Peyer's patch (tissue), 4 donors: ENCODE data around the gene ATXN1. TPM values are rescaled to one million over a fixed set of nuclear protein-coding genes. Genes with fewer than 3 reads are reported as not detected.

Source experiments
- DNase-seq, 3 donors: peaks; one replicate each; pipeline ENCODE4 v3.0.0-alpha.2; 2017 to 2019
- H3K27ac ChIP-seq, 4 donors: fragments of 200-600 bp; sonication (generic); one replicate each; pipeline ENCODE4 v1.5.1; 2016 to 2019
- H3K27me3 ChIP-seq, 2 donors: fragments of 200-600 bp; sonication (generic); one replicate each; pipeline ENCODE4 v1.5.1; 2019
- H3K36me3 ChIP-seq, 3 donors: fragments of 200-600 bp; sonication (generic); one replicate each; pipeline ENCODE4 v1.5.1; 2016 to 2019
- H3K4me1 ChIP-seq, 4 donors: fragments of 200-600 bp; sonication (generic); one replicate each; pipeline ENCODE4 v1.5.1; 2016 to 2019
- H3K4me3 ChIP-seq, 4 donors: fragments of 200-600 bp; sonication (generic); 1 replicate in 3 of 4; 2 replicates in 1 of 4; pipeline ENCODE4 v1.5.1; 2016 to 2019; ENCODE audit warnings: mild to moderate bottlenecking in 1 of 4
- H3K9me3 ChIP-seq, 4 donors: fragments of 200-600 bp; sonication (generic); one replicate each; pipeline ENCODE4 v1.5.1; 2016 to 2019; ENCODE audit warnings: mild to moderate bottlenecking in 1 of 4
- POLR2A ChIP-seq, 2 donors: fragments of 450-650 bp; IDR thresholded peaks; one replicate each; pipeline ENCODE4 v1.5.1; 2017; ENCODE audit warnings: antibody characterized with exemption in 2 of 2, mild to moderate bottlenecking in 2 of 2, moderate library complexity in 2 of 2
- total RNA-seq, 4 donors: library from RNA; depleted of rRNA; stranded (reverse); fragments of >200 nt; gene quantifications; one replicate each; pipeline ENCODE4 v1.1.0, GENCODE V29; 2016
- TF ChIP-seq, protein P1 (sequence below), 6 experiments: fragments of 450-650 bp in 4 of 6; fragments of 200-600 bp in 2 of 6; sonication (generic) in 1 of 6; IDR thresholded peaks; one replicate each; pipeline ENCODE4 v1.5.1; 2017 to 2019; ENCODE audit warnings: antibody characterized with exemption in 6 of 6, mild to moderate bottlenecking in 3 of 6, moderate library complexity in 1 of 6

ATXN1 gene
- total RNA-seq, 4 donors from 2014 or later, result 34.7 to 48.5 (median 43.1) TPM

DNA sequence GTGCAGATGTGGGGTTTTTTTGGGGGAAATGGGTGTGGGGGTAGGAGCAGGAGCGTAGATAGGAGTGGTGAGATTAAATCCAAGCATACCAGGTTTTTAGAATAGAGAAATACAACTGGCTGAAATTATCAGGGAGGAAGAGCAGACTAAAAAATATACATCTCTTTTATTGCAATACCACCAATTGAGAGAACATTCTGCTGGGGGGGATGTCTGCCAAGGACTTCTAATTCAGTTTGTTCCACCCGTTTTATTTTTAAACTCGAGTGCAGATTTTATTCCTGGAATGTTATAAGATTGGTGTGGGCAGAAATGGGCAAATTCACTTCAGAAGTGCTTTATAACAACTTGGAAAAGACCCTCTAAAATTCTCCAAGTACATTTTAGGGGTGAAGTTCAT lies 330.2 kb downstream of the ATXN1 start:
- peaks cover 0 to 11% (median 4%) of the 10 kb centered on the region in 4 donors for H3K4me1 ChIP-seq
- no peaks in the 10 kb centered on the region for H3K9me3 ChIP-seq
- TF ChIP-seq, protein P1, sequence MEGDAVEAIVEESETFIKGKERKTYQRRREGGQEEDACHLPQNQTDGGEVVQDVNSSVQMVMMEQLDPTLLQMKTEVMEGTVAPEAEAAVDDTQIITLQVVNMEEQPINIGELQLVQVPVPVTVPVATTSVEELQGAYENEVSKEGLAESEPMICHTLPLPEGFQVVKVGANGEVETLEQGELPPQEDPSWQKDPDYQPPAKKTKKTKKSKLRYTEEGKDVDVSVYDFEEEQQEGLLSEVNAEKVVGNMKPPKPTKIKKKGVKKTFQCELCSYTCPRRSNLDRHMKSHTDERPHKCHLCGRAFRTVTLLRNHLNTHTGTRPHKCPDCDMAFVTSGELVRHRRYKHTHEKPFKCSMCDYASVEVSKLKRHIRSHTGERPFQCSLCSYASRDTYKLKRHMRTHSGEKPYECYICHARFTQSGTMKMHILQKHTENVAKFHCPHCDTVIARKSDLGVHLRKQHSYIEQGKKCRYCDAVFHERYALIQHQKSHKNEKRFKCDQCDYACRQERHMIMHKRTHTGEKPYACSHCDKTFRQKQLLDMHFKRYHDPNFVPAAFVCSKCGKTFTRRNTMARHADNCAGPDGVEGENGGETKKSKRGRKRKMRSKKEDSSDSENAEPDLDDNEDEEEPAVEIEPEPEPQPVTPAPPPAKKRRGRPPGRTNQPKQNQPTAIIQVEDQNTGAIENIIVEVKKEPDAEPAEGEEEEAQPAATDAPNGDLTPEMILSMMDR (IDR thresholded peaks at IDR 0.05), result no peak
- TF ChIP-seq POLR2A (IDR thresholded peaks at IDR 0.05), result no peak
- no peak overlapping the region for H3K27ac ChIP-seq
- H3K4me3 ChIP-seq, result no peak overlapping the region
- no peaks in the 10 kb centered on the region for H3K27me3 ChIP-seq
- H3K36me3 ChIP-seq, result no peaks in the 10 kb centered on the region
- no peak for DNase-seq

DNA sequence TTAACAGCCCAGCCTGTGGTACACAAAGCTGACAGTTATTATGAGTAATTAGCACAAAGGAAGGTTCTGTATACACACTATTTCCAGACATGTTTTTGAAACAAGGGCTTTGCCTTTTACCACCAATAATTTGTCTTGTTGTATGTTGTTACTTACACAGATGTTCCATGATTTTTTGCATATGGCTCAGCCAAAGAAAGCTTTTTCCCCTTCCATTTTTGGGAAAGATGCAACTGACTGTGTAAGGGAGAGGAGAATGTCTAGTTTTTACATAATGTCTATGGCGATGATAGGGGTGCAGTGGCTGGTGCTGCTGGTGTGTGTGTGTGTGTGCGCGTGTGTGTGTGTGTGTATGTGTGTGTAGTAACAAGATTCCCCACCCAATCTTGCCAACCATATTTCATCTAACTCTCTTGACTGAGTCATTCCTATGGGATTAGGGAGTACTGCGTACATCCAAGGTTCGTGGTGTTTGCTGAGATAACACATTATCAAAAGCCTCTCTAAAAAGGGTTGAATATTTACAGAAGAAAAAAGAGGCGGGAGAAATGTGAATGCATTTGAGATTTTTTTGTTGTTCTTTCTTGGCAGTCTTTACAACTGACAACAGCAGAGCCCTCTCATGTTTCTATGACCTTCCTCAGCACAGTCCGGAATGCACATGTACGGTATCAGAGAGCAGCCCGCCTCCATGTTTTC lies 330.7 kb downstream of the ATXN1 start:
- no peaks in the 10 kb centered on the region for H3K27me3 ChIP-seq
- no peaks in the 10 kb centered on the region for H3K9me3 ChIP-seq
- H3K36me3 ChIP-seq, result no peaks in the 10 kb centered on the region
- H3K4me1 ChIP-seq, result peaks cover 0 to 11% (median 4%) of the 10 kb centered on the region in 4 donors
- no peak for DNase-seq
- TF ChIP-seq, protein P1 (IDR thresholded peaks at IDR 0.05), result no peak
- TF ChIP-seq POLR2A (IDR thresholded peaks at IDR 0.05), result no peak
- no peak overlapping the region for H3K27ac ChIP-seq
- no peak overlapping the region for H3K4me3 ChIP-seq

DNA sequence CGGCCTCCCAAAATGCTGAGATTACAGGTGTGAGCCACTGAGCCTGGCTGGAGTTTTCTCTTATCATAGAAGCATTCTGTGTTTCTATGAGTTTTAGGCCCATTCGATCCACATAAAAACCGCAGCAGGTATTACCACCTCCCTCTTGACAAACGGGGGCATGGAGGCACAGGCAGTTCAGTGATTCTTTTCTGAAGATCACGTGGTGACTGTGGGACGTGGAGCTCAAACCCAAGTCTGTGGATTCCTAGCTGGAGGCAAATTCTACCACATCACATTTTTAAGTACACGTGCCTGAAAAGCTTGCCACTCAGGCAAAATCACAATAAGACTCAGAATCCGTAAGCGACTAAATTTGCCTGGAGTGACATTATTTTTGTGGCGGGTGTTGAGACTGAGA lies 331.6 kb downstream of the ATXN1 start:
- Histone ChIP-seq H3K36me3 (no peaks in the 10 kb centered on the region), H3K27ac (no peak overlapping the region), H3K9me3 (no peaks in the 10 kb centered on the region), H3K4me3 (no peak overlapping the region), H3K27me3 (no peaks in the 10 kb centered on the region), H3K4me1 (peaks cover 0 to 11% (median 4%) of the 10 kb centered on the region in 4 donors)
- TF ChIP-seq POLR2A (IDR thresholded peaks at IDR 0.05), result no peak
- no peak for DNase-seq

DNA sequence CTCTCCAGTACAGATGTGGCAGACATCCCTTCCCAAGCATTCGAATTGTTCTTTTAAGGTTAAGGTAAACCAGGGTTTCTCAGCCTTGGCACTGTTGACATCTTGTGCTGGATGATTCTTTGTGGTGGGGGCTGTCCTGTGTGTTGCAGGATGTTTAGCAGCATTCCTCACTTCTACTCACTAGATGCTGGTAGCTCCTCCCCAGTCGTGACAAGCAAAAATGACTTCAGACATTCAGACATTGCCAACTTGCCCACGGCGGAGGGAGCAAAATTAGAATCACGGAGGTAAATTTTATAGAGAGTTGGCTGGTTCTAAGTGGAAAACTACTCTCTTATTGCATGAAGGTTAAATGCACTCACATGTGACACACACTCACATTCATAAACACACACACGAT lies 334.1 kb downstream of the ATXN1 start:
- no peaks in the 10 kb centered on the region for H3K27me3 ChIP-seq
- no peak for TF ChIP-seq POLR2A (IDR thresholded peaks at IDR 0.05)
- TF ChIP-seq, protein P1 (IDR thresholded peaks at IDR 0.05), result no peak

DNA sequence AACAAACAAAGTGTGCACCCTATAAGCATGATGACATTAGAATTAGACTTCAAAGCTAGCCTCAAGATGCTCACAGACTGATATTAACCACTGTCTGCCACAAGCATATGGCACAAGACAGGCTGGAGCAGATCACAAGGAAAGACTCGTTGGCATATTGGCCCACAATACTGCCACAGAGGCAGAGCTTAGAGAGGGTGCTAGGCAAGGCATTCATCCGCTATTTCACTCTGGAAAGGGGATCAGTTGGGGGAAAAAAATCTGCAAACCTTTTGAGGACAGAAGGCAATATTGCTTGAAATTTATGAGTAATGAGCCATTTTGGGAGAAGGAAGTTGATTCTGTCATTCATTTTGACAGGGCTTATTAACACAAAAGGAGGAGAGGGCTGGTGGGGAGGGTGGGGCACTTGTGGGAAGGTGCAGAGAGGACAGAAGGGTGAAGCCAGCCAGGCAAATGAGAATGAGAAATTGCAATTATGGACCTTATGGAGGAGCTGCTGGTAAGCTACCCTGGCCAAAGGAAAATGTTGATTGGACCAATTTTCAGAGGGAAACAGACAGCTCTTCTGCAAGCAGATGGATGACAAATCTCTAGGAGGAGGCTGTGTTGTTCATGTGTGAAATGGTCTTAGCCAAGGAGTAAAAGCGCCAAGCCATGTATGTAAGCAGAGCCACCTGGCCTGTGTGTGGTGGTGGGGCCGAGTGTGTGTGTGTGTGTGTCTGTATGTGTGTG lies 335.2 kb downstream of the ATXN1 start:
- H3K27me3 ChIP-seq, result no peaks in the 10 kb centered on the region
- H3K4me3 ChIP-seq, result no peak overlapping the region
- H3K4me1 ChIP-seq, result peaks cover 0 to 16% (median 10%) of the 10 kb centered on the region in 4 donors
- H3K36me3 ChIP-seq, result no peaks in the 10 kb centered on the region
- TF ChIP-seq, protein P1 (IDR thresholded peaks at IDR 0.05), result no peak
- no peak for TF ChIP-seq POLR2A (IDR thresholded peaks at IDR 0.05)
- DNase-seq, result no peak
- H3K9me3 ChIP-seq, result no peaks in the 10 kb centered on the region
- H3K27ac ChIP-seq, result no peak overlapping the region

More for the DNA sequence above, 334.1 kb downstream of the ATXN1 start:
- no peak for DNase-seq
- Histone ChIP-seq H3K4me1 (peaks cover 0 to 15% (median 6%) of the 10 kb centered on the region in 4 donors), H3K27ac (no peak overlapping the region), H3K36me3 (no peaks in the 10 kb centered on the region), H3K9me3 (no peaks in the 10 kb centered on the region), H3K4me3 (no peak overlapping the region)

DNA sequence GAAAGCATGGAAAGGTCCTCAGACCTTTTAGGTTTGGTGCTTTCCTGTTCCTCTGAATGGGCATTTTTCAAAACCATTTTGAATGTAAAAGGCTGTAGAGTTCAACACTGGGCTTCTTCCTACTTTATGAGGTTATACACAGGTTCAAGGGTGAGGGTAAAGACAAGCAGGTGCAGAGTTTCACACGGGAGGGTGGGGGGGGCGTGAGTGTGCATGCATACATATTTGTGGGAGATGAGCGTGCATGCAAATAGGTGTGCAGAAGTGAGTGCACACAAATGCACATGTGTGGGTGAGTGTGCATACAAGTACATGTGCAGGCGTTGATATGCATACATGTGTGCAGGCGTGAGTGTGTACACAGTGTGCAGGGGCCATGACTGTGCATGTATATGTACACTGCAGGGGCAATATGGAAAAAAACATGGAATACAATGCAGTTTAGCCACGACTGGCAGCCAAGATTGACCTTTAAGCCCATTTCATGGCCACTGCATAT lies 339.7 kb downstream of the ATXN1 start:
- DNase-seq, result no peak
- H3K27me3 ChIP-seq, result no peaks in the 10 kb centered on the region
- TF ChIP-seq, protein P1 (IDR thresholded peaks at IDR 0.05), result no peak
- no peak for TF ChIP-seq POLR2A (IDR thresholded peaks at IDR 0.05)
- H3K4me1 ChIP-seq, result peaks cover 0 to 26% (median 14%) of the 10 kb centered on the region in 4 donors
- peak overlapping the region; percentile 48 to 79 (median 70) for H3K27ac ChIP-seq
- no peaks in the 10 kb centered on the region for H3K9me3 ChIP-seq
- no peaks in the 10 kb centered on the region for H3K36me3 ChIP-seq
- peak overlapping the region in 1 of 4 donors; percentile 1 for H3K4me3 ChIP-seq
